Naive B cell (primary cell): ENCODE measurements around the gene SERPINA6. TPM values are rescaled to one million over a fixed set of nuclear protein-coding genes. Genes with fewer than 3 reads are reported as not detected.
"Not testable (repeated sequence)": the region's sequence is repeated elsewhere in the genome, so short reads cannot be mapped to it uniquely, and the experiment has no call there.

Experiments used
- ATAC-seq, 2 donors: fragments of 150-1000 bp; cut with Tn5 transposase; 2 replicates each; pipeline ENCODE4 v1.10.0; 2021; ENCODE audit warnings: low read depth in 2 of 2, mild to moderate bottlenecking in 2 of 2, moderate library complexity in 2 of 2
- DNase-seq: peaks from one replicate; pipeline ENCODE4 v3.0.0; 2022
- H3K27ac Mint-ChIP-seq, 6 donors: one replicate each; pipeline ENCODE4 v1.8.0; 2020 to 2022; ENCODE audit warnings: mild to moderate bottlenecking in 6 of 6, mixed read lengths in 6 of 6, moderate library complexity in 5 of 6, inconsistent platforms in 2 of 6
- H3K27me3 Mint-ChIP-seq, 3 donors: one replicate each; pipeline ENCODE4 v1.8.0; 2021 to 2022; ENCODE audit warnings: mixed read lengths in 3 of 3, mild to moderate bottlenecking in 1 of 3
- H3K36me3 Mint-ChIP-seq, 2 donors: one replicate each; pipeline ENCODE4 v1.8.0; 2020 to 2022; ENCODE audit warnings: mixed read lengths in 2 of 2, inconsistent platforms in 1 of 2, mild to moderate bottlenecking in 1 of 2
- H3K4me1 Mint-ChIP-seq, 3 donors: one replicate each; pipeline ENCODE4 v1.8.0; 2020 to 2022; ENCODE audit warnings: mixed read lengths in 3 of 3, inconsistent platforms in 1 of 3, mild to moderate bottlenecking in 1 of 3, moderate library complexity in 1 of 3
- H3K4me3 Mint-ChIP-seq, 8 donors: one replicate each; pipeline ENCODE4 v1.8.0; 2020 to 2022; ENCODE audit warnings: mild to moderate bottlenecking in 8 of 8, mixed read lengths in 8 of 8, moderate library complexity in 8 of 8, inconsistent platforms in 2 of 8
- H3K9me3 Mint-ChIP-seq, 7 donors: one replicate each; pipeline ENCODE4 v1.8.0; 2020 to 2022; ENCODE audit warnings: mixed read lengths in 7 of 7, mild to moderate bottlenecking in 5 of 7, inconsistent platforms in 2 of 7, moderate library complexity in 1 of 7
- polyA plus RNA-seq, 6 donors: library from polyadenylated mRNA; unstranded; fragments of 300-500 nt; fragmentation: Illumina TruSeq; gene quantifications; one replicate each; pipeline ENCODE4 v1.2.3, GENCODE V29; 2021; ENCODE audit warnings: low read depth in 6 of 6

SERPINA6 gene
- polyA plus RNA-seq, 6 donors from 2014 or later: not detected

- H3K27me3 Mint-ChIP-seq: peaks cover 0 to 9% (median 7%) of the 10 kb centered on the region in 3 donors
Measured at GRCh38 chr14:94307410-94307992, 15.6 kb downstream of the SERPINA6 start.

GRCh38 chr14:94306047-94306978 is 16.8 kb downstream of the SERPINA6 start:
- DNase-seq: no peak
- Mint-ChIP-seq H3K36me3 (peaks cover 0 to 15% of the 10 kb centered on the region in 2 donors), H3K9me3 (peaks cover 13 to 29% (median 22%) of the 10 kb centered on the region in 7 donors), H3K4me3 (no peak overlapping the region), H3K27ac (peak overlapping the region in 1 of 6 donors; percentile 67), H3K4me1 (no peaks in the 10 kb centered on the region), H3K27me3 (peaks cover 0 to 9% (median 7%) of the 10 kb centered on the region in 3 donors)
- ATAC-seq: no peak

More at GRCh38 chr14:94307410-94307992, 15.6 kb downstream of the SERPINA6 start:
- Mint-ChIP-seq H3K36me3 (peaks cover 0 to 15% of the 10 kb centered on the region in 2 donors), H3K4me3 (no peak overlapping the region), H3K4me1 (no peaks in the 10 kb centered on the region), H3K27ac (no peak overlapping the region), H3K9me3 (peaks cover 13 to 29% (median 19%) of the 10 kb centered on the region in 7 donors)
- no peak for ATAC-seq
- no peak for DNase-seq

- Mint-ChIP-seq H3K4me3 (no peak overlapping the region), H3K4me1 (no peaks in the 10 kb centered on the region), H3K9me3 (peaks cover 13 to 29% (median 22%) of the 10 kb centered on the region in 7 donors), H3K27ac (no peak overlapping the region), H3K27me3 (peaks cover 0 to 9% (median 7%) of the 10 kb centered on the region in 3 donors), H3K36me3 (peaks cover 0 to 15% of the 10 kb centered on the region in 2 donors)
- ATAC-seq (no peak), DNase-seq (no peak)
Measured at GRCh38 chr14:94305620-94306019, 17.5 kb downstream of the SERPINA6 start.

- no peak for ATAC-seq
- peaks cover 0 to 15% of the 10 kb centered on the region in 2 donors for H3K36me3 Mint-ChIP-seq
- H3K4me1 Mint-ChIP-seq: no peaks in the 10 kb centered on the region
- H3K9me3 Mint-ChIP-seq: peaks cover 13 to 32% (median 22%) of the 10 kb centered on the region in 7 donors
- DNase-seq: no peak
- peak overlapping the region in 1 of 8 donors; percentile 44 for H3K4me3 Mint-ChIP-seq
- H3K27ac Mint-ChIP-seq: no peak overlapping the region
- peaks cover 0 to 9% (median 7%) of the 10 kb centered on the region in 3 donors for H3K27me3 Mint-ChIP-seq
Measured at GRCh38 chr14:94304243-94304642, 18.9 kb downstream of the SERPINA6 start.

GRCh38 chr14:94303111-94303510 is 20.0 kb downstream of the SERPINA6 start:
- Mint-ChIP-seq H3K27ac (no peak overlapping the region), H3K27me3 (peaks cover 0 to 3% (median 0%) of the 10 kb centered on the region in 3 donors), H3K9me3 (peaks cover 8 to 28% (median 16%) of the 10 kb centered on the region in 7 donors), H3K4me1 (no peaks in the 10 kb centered on the region), H3K4me3 (no peak overlapping the region), H3K36me3 (peaks cover 0 to 4% of the 10 kb centered on the region in 2 donors)
- ATAC-seq: no peak
- no peak for DNase-seq

- Mint-ChIP-seq H3K27me3 (peaks cover 0 to 5% (median 0%) of the 10 kb centered on the region in 3 donors), H3K27ac (no peak overlapping the region), H3K4me1 (no peaks in the 10 kb centered on the region), H3K9me3 (peaks cover 0 to 25% (median 3%) of the 10 kb centered on the region in 7 donors), H3K4me3 (no peak overlapping the region), H3K36me3 (no peaks in the 10 kb centered on the region)
- ATAC-seq (no peak), DNase-seq (no peak)
Measured at GRCh38 chr14:94298130-94298529, 25.0 kb downstream of the SERPINA6 start.

- ATAC-seq: peak in 1 of 2 donors; percentile 30
- H3K27me3 Mint-ChIP-seq, DNase-seq, H3K4me3 Mint-ChIP-seq, H3K4me1 Mint-ChIP-seq, H3K36me3 Mint-ChIP-seq, H3K27ac Mint-ChIP-seq: not testable (repeated sequence)
- peaks cover 0 to 25% (median 3%) of the 10 kb centered on the region in 7 donors for H3K9me3 Mint-ChIP-seq
Measured at GRCh38 chr14:94296181-94296545, 27.0 kb downstream of the SERPINA6 start.

GRCh38 chr14:94295360-94296180 is 27.6 kb downstream of the SERPINA6 start:
- Mint-ChIP-seq H3K27ac (no peak overlapping the region), H3K36me3 (no peaks in the 10 kb centered on the region), H3K4me3 (no peak overlapping the region), H3K27me3 (peaks cover 0 to 12% (median 0%) of the 10 kb centered on the region in 3 donors), H3K4me1 (no peaks in the 10 kb centered on the region), H3K9me3 (peaks cover 0 to 25% (median 3%) of the 10 kb centered on the region in 7 donors)
- ATAC-seq (no peak), DNase-seq (no peak)

- Mint-ChIP-seq H3K27ac (no peak overlapping the region), H3K27me3 (peaks cover 0 to 12% (median 0%) of the 10 kb centered on the region in 3 donors), H3K4me3 (no peak overlapping the region), H3K4me1 (no peaks in the 10 kb centered on the region), H3K9me3 (peaks cover 0 to 21% (median under 1%) of the 10 kb centered on the region in 7 donors), H3K36me3 (no peaks in the 10 kb centered on the region)
- ATAC-seq (no peak), DNase-seq (no peak)
Measured at GRCh38 chr14:94293578-94293924, 29.6 kb downstream of the SERPINA6 start.

- DNase-seq (no peak), ATAC-seq (no peak)
- H3K9me3 Mint-ChIP-seq: peaks cover 0 to 21% (median 0%) of the 10 kb centered on the region in 7 donors
- no peak within 1 kb of the TSS for H3K4me3 Mint-ChIP-seq
- no peak within 1 kb of the TSS for H3K27ac Mint-ChIP-seq
- H3K36me3 Mint-ChIP-seq: no peaks in the 10 kb centered on the region
- no peaks in the 10 kb centered on the region for H3K4me1 Mint-ChIP-seq
- H3K27me3 Mint-ChIP-seq: peaks cover 0 to 12% (median 0%) of the 10 kb centered on the region in 3 donors
Measured at GRCh38 chr14:94292872-94293577, 30.1 kb downstream of the SERPINA6 start, which contains the start of gene SERPINA10. Gene SERPINA10 (minus strand): TSS chr14:94293268. CDS start chr14:94290593, 2,675 bp downstream.

- Mint-ChIP-seq H3K36me3 (no peaks in the 10 kb centered on the region), H3K4me1 (no peaks in the 10 kb centered on the region), H3K27ac (no peak overlapping the region), H3K4me3 (no peak overlapping the region), H3K27me3 (peaks cover 4 to 13% (median 5%) of the 10 kb centered on the region in 3 donors), H3K9me3 (peaks cover 0 to 16% (median 1%) of the 10 kb centered on the region in 7 donors)
- ATAC-seq (no peak), DNase-seq (no peak)
Measured at GRCh38 chr14:94292526-94292871, 30.6 kb downstream of the SERPINA6 start.

- no peak for ATAC-seq
- Mint-ChIP-seq H3K27ac (no peak overlapping the region), H3K4me1 (no peaks in the 10 kb centered on the region), H3K9me3 (peaks cover 0 to 12% (median 0%) of the 10 kb centered on the region in 7 donors), H3K4me3 (peak overlapping the region in 2 of 8 donors; percentile 29 to 47), H3K27me3 (peaks cover 9 to 18% (median 10%) of the 10 kb centered on the region in 3 donors), H3K36me3 (no peaks in the 10 kb centered on the region)
- no peak for DNase-seq
Measured at GRCh38 chr14:94291906-94292525, 31.1 kb downstream of the SERPINA6 start.
